KMS-11 (cell line): ENCODE measurements around the gene RASSF5.

Source experiments
- H2AFZ ChIP-seq: fragments of 200-600 bp; sonication (generic); 2 replicates; pipeline ENCODE4 v1.6.1; 2016; ENCODE audit warnings: antibody characterized with exemption, mixed run types, low read depth
- H3K27ac ChIP-seq: fragments of 200-600 bp; sonication (generic); 2 replicates; pipeline ENCODE4 v1.6.1; 2016; ENCODE audit warnings: mild to moderate bottlenecking, mixed run types
- H3K27me3 ChIP-seq: fragments of 200-600 bp; sonication (generic); 2 replicates; pipeline ENCODE4 v1.6.1; 2017; ENCODE audit warnings: mild to moderate bottlenecking, low read depth, mixed run types, moderate library complexity; ENCODE audit not compliant: insufficient read depth
- H3K36me3 ChIP-seq: fragments of 200-600 bp; sonication (generic); 2 replicates; pipeline ENCODE4 v1.6.1; 2017; ENCODE audit warnings: mild to moderate bottlenecking, mixed run types; ENCODE audit not compliant: insufficient read depth
- H3K4me1 ChIP-seq: fragments of 200-600 bp; sonication (generic); 2 replicates; pipeline ENCODE4 v1.6.1; 2016; ENCODE audit warnings: mild to moderate bottlenecking, low read depth, mixed run types; ENCODE audit not compliant: poor library complexity, severe bottlenecking
- H3K4me2 ChIP-seq: fragments of 200-600 bp; sonication (generic); 2 replicates; pipeline ENCODE4 v1.7.0; 2016; ENCODE audit warnings: mild to moderate bottlenecking, mixed run types
- H3K4me3 ChIP-seq: fragments of 200-600 bp; sonication (generic); IDR thresholded peaks from 2 replicates; pipeline ENCODE4 v1.6.1; 2017; ENCODE audit warnings: low read depth, low read length, mixed read lengths; ENCODE audit not compliant: insufficient read depth
- H3K79me2 ChIP-seq: fragments of 200-600 bp; sonication (generic); 2 replicates; pipeline ENCODE4 v1.6.1; 2016; ENCODE audit warnings: low read depth, mixed run types; ENCODE audit not compliant: insufficient read depth
- H3K9ac ChIP-seq: fragments of 200-600 bp; sonication (generic); 2 replicates; pipeline ENCODE4 v1.6.1; 2016; ENCODE audit warnings: mild to moderate bottlenecking, mixed run types
- H4K20me1 ChIP-seq: fragments of 200-600 bp; sonication (generic); 2 replicates; pipeline ENCODE4 v1.6.1; 2016; ENCODE audit warnings: mild to moderate bottlenecking, mixed run types; ENCODE audit not compliant: insufficient read depth
- TF ChIP-seq, protein P1 (sequence below): fragments of 200-600 bp; sonication (generic); conservative IDR thresholded peaks from 2 replicates; pipeline ENCODE4 v1.6.1; 2017; ENCODE audit warnings: low read depth, mild to moderate bottlenecking, antibody characterized with exemption, low read length, moderate library complexity, mixed read lengths

Gene RASSF5

DNA sequence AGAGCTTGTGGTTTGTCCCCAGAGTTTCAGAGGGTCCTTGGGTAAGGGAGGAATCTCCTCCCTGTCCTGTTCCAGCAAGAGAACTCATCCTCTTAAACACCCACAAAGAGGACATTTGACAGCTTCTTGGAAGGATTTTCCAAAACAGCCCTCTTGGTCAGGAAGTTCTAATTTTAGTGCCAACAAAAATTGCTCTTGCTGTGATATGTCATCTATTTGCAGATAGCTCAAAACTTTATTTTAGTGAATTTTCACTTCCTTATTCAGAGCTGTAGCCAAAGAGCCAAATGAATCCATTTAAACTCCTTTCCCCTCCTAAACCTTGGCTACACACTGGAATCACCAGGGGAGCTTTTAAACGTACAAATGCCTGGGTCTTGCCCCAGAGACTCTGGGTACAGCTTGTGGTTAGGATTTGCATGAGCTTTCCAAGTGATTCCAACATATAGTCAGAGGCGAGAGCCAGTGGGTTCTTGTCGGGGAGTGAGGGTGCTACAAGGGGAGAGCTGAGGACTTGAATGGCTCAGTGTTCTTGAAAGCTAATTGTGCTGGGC, 11.8 kb upstream of the RASSF5 start:
- no peak overlapping the region for H3K9ac ChIP-seq
- no peaks in the 10 kb centered on the region for H3K4me1 ChIP-seq
- no peaks in the 10 kb centered on the region for H4K20me1 ChIP-seq
- no peaks in the 10 kb centered on the region for H3K79me2 ChIP-seq
- no peak overlapping the region for H3K27ac ChIP-seq
- no peaks in the 10 kb centered on the region for H3K36me3 ChIP-seq
- no peak overlapping the region for H3K4me2 ChIP-seq
- TF ChIP-seq, protein P1, sequence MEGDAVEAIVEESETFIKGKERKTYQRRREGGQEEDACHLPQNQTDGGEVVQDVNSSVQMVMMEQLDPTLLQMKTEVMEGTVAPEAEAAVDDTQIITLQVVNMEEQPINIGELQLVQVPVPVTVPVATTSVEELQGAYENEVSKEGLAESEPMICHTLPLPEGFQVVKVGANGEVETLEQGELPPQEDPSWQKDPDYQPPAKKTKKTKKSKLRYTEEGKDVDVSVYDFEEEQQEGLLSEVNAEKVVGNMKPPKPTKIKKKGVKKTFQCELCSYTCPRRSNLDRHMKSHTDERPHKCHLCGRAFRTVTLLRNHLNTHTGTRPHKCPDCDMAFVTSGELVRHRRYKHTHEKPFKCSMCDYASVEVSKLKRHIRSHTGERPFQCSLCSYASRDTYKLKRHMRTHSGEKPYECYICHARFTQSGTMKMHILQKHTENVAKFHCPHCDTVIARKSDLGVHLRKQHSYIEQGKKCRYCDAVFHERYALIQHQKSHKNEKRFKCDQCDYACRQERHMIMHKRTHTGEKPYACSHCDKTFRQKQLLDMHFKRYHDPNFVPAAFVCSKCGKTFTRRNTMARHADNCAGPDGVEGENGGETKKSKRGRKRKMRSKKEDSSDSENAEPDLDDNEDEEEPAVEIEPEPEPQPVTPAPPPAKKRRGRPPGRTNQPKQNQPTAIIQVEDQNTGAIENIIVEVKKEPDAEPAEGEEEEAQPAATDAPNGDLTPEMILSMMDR = no peak
- no peak overlapping the region for H2AFZ ChIP-seq
- H3K27me3 ChIP-seq = no peaks in the 10 kb centered on the region
- H3K4me3 ChIP-seq = no peak overlapping the region

DNA sequence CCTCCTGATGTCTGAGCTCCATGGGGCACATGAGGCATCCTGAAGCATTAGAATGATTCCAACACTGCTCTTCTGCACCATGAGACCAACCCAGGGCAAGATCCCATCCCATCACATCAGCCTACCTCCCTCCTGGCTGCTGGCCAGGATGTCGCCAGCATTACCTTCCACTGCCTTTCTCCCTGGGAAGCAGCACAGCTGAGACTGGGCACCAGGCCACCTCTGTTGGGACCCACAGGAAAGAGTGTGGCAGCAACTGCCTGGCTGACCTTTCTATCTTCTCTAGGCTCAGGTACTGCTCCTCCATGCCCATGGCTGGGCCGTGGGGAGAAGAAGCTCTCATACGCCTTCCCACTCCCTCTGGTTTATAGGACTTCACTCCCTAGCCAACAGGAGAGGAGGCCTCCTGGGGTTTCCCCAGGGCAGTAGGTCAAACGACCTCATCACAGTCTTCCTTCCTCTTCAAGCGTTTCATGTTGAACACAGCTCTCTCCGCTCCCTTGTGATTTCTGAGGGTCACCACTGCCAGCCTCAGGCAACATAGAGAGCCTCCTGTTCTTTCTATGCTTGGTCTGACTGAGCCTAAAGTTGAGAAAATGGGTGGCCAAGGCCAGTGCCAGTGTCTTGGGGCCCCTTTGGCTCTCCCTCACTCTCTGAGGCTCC, 11.1 kb upstream of the RASSF5 start:
- Histone ChIP-seq H3K36me3 (no peaks in the 10 kb centered on the region), H3K4me2 (no peak overlapping the region), H3K4me3 (no peak overlapping the region), H2AFZ (no peak overlapping the region), H3K9ac (no peak overlapping the region), H3K4me1 (no peaks in the 10 kb centered on the region), H3K27ac (no peak overlapping the region), H4K20me1 (no peaks in the 10 kb centered on the region), H3K79me2 (no peaks in the 10 kb centered on the region), H3K27me3 (no peaks in the 10 kb centered on the region)
- TF ChIP-seq, protein P1 = no peak

DNA sequence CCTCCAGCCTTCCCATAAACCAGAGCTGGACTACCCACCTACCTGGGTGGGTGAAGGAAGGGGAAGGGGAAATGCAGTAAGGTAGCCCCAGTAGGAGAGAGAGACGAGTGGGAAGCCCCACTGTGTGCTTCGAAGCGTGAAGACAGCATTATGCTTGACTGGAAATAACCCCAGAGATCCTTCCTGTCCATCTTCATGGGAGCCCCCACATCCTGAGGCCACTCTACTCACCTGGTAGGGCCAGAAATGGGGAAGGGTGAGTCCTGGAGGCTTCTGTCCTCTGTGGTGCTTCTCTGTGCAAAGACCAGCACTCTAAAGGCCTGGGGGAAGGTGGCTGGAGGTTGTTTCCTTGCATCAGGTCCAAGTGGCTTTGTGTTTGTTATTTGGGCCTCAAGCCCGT, 10.0 kb upstream of the RASSF5 start:
- Histone ChIP-seq H3K27me3 (no peaks in the 10 kb centered on the region), H4K20me1 (no peaks in the 10 kb centered on the region), H3K4me1 (no peaks in the 10 kb centered on the region), H3K4me2 (no peak overlapping the region), H3K4me3 (no peak overlapping the region), H2AFZ (no peak overlapping the region), H3K36me3 (no peaks in the 10 kb centered on the region), H3K27ac (no peak overlapping the region), H3K79me2 (no peaks in the 10 kb centered on the region), H3K9ac (no peak overlapping the region)
- TF ChIP-seq, protein P1 = no peak

DNA sequence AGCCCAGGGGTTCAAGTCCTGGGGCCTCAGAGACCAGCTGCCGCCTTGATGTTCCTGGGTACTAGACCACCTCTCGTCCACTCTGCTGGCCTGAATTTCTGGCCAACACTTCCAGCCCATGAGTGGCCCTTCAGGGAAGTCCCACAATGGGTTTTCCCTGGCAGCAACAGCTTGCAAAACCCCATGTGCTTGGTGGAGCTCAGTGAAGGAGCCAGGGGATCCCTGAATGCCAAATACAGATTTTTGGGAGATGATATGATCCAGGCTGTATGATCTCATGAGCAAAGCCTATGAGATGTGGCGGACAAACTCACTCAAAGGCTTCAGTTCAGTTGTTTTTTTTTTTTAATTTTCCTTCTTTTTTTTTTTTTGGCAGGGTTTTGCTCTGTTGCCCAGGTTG, 9.6 kb upstream of the RASSF5 start:
- Histone ChIP-seq H3K4me3 (no peak overlapping the region), H3K27ac (no peak overlapping the region), H3K27me3 (no peaks in the 10 kb centered on the region), H2AFZ (no peak overlapping the region), H3K4me1 (no peaks in the 10 kb centered on the region), H3K9ac (no peak overlapping the region), H3K4me2 (no peak overlapping the region), H3K36me3 (no peaks in the 10 kb centered on the region), H3K79me2 (no peaks in the 10 kb centered on the region), H4K20me1 (no peaks in the 10 kb centered on the region)
- TF ChIP-seq, protein P1 = no peak
